Measurements from ENCODE around the gene NTRK1.

NTRK1 gene

DNA sequence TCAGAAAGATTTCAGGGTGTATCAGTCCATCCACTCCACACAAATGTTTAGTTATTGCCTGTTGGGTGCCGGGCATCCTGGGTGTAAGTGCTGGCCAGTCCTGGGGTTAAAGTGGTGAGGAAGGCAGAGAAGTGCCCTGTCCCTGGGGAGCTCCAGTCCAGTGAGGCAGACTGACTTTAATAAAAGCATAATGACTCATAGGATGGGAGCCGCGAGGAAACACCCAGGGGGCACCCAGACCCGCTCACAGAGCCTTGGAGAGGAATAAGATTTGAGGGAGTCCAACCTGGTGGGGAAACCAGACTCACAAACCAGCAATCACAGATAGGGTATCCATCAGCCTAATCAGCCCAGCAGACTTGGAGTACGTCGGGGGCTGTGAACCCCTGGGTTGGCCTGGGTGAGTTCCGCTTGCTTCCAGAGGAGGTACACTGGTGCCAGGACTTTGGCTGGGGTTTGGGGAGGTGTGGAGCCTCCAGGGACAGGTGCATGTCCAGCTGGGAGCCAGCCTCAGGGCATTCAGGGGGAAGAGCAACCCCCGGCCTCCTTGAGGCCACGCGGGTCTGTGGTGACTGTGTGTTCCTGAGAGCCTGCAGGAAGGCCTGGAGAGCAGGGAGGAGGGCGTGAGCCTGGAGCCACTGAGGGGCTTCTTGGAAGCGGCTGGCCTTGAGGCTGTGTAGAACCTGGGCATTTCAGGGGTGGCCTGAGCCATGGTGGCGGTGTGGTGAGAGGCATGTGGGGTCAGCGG lies 36.6 kb downstream of the NTRK1 start:
- DNase-seq (ENCODE audit: low read depth, low spot score) = no peak

- DNase-seq (ENCODE audit: low read depth, low spot score) = no peak
These were observed 37.5 kb downstream of the NTRK1 start for GRCh38 chr1:156898161-156898566.

DNA sequence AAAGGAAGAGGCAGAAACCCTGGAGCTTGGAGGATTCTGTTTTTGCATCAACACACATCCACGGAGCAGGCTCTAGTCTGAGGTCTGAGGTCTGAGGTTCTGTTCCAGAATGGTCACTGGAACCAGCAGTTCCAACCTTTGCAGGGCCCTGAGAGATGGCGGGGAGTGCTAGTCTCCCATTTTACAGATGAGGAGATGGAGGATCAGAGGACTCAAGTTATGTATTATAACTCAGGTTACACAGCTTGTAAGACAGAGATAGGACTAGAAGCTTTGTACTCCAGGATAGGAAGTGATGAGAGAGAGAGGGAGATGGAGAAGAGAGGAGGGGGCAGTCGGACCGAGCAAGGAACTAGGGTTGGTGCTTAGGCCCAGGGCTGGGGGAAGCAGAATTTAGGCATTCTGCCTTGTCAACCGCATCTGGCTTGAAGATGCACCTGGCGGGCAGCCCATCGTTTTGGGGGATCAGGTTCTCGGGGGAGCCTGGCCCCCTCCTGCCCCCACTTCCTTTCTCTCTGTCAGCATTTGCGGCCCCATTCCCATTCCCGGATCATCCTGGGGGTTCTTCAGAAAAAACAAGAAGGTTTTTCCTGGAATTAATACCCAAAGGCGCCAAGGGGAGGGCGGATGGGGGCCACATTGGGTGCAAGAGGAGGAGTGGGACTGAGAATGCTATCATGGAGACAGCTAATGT lies 38.5 kb downstream of the NTRK1 start:
- no peak for DNase-seq (ENCODE audit: low read depth, low spot score)

GRCh38 chr1:156899956-156900718 lies 39.5 kb downstream of the NTRK1 start:
- no peak for DNase-seq (ENCODE audit: low read depth, low spot score)

DNA sequence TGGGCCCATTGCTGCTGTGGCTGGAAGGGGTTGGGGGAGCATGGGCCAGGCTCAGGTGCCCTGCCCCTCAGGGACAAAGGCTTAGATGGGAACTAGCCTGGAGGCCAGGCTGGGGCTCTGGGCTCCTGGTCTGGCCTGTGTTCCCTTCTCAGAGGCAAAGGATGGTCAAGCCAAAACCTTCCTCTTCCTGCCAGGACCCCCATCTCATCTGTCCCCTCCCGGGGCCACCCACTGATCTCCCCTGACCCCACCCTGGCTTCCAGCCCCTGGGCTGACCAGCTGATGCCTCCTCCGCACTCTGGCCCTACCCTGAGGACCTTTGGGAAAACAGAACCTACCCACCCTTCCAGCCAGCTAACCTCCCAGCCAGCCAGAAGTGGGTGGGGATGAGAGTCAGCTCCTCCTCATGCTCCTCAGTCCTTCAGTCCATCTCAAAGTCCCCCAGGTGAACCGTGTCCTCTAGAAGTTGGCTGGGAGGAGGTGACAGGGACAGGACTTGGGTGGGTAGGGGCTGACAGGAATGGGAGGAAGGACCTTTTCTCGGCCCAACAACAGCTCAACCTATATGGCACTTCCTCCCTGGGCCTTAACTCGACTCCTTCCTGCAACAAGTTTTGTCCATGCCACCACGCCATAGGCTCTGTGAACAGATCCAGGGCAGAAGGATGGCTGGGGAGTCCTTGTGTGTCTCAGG lies 40.4 kb downstream of the NTRK1 start:
- no peak for DNase-seq (ENCODE audit: low read depth, low spot score)

DNA sequence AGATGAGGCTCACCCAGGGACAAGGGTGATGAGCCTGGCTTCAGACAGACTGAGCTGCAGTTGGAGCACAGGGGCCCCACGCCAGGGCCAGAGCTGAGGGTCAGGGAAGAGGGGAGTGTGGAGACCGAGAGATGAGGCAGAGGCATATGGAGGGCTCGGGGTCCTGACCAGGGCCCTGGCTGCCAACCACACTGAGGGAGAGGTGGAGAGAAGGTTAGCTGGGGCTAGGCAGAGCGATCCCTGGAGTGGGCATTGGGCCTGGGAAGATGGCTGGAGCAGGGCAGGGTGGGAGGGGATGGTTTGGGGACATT lies 40.9 kb downstream of the NTRK1 start:
- DNase-seq (ENCODE audit: low read depth, low spot score) = no peak

- no peak for DNase-seq (ENCODE audit: low read depth, low spot score)
These were observed 41.6 kb downstream of the NTRK1 start for GRCh38 chr1:156901966-156902915.

DNA sequence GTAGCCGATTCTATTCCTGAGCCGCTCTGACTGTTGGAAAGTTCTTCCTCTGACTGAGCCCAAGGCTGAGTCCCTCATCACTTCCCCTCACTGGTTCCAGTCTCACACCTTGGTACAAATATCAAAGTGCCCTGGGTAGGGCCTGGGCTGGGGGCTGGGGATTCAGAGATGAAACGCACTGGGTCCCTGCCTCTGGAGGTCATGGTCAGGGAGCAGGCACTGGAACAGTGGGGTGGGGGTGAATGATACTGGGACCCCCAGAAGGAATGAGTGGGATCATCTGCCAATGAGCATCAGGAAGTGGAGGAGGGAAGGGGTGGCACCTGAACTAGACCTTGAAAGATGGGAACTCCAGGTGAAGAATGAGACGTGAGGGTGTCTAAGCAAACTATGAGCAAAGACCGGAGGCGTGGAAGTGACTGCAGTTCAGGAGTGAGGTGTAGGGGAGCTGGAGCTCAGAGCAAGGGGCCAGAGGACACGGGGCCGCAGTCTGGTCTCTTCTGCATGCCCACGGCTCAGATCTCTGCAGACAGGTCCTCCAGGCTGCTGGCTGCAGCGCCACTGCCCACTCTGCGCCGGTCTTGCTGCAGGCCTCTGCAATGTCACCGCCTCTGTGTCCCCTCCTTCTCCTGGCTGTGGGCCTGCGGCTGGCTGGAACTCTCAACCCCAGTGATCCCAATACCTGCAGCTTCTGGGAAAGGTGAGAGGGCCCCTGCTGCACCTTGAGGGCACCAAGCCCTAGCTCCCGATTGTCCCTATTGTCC lies 42.8 kb downstream of the NTRK1 start:
- DNase-seq (ENCODE audit: low read depth, low spot score) = no peak

DNA sequence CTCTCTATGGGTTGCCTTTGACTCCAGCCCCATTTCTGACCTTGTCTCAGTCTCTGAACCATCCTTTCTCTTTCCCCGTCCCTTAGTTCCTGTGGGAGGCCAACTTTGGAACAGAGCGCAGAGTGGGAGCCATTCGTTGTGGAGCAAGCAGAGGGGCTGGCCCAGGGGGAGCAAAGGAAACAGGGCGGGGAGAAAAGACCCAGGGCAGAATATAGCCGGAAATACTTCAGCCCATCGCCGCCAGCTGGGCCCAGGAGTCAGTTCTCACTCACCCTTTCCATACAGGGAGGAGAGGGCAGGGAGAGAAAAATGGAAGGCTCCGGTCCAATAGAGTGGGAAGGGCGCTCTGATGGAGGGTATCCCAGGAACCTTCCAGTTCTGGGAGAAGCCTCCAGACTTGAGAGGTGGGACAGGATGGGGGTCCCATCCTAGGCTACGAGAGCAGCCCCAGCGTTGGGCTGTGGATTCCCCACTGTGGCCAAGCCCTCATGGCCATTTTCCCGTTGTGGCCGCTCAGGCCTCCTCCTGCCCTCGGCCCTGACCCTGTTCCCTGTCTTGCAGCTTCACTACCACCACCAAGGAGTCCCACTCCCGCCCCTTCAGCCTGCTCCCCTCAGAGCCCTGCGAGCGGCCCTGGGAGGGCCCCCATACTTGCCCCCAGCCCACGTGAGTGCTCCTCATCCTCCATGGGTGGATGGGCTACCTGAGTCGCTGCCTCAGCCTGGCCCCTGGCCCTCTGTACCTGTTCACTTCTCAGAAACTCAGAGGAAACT lies 43.7 kb downstream of the NTRK1 start:
- DNase-seq (ENCODE audit: low read depth, low spot score) = no peak

DNA sequence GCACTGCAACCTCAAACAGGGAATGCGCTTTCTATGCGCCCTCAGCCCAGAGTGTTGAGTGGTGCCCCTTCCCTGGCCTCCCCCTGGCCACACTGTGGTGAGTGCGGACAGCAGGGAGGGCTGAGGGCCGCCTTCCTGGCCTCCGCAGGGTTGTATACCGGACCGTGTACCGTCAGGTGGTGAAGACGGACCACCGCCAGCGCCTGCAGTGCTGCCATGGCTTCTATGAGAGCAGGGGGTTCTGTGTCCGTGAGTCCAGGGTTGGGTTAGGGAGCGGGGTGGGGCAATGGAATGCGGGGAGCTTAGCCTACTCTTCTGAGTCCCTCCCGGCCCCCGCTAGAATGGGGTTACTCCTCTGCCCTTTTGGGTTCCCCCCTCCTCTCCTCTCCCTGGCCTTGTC lies 44.5 kb downstream of the NTRK1 start:
- DNase-seq (ENCODE audit: low read depth, low spot score) = no peak

GRCh38 chr1:156905651-156906050 lies 45.0 kb downstream of the NTRK1 start:
- DNase-seq (ENCODE audit: low read depth, low spot score) = no peak

DNA sequence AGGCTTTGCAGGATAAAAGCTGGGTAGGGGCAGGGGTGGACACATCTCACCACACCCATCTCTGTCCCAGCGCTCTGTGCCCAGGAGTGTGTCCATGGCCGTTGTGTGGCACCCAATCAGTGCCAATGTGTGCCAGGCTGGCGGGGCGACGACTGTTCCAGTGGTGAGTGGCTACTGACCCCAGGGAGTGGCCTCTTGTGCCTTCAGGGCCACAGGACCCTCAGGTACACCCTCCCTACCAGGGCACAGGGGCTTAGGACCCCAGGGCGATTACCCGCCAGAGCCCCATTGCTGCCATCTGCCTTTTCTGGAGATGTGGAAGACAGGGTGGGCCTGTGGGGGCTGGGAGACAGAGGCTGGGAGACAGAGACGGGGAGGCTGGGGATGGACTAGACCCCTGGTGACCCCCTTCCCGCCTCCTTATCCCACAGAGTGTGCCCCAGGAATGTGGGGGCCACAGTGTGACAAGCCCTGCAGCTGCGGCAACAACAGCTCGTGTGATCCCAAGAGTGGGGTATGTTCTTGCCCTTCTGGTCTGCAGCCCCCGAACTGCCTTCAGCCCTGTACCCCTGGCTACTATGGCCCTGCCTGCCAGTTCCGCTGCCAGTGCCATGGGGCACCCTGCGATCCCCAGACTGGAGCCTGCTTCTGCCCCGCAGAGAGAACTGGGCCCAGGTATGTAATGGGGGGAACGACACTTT lies 45.7 kb downstream of the NTRK1 start:
- no peak for DNase-seq (ENCODE audit: low read depth, low spot score)

DNA sequence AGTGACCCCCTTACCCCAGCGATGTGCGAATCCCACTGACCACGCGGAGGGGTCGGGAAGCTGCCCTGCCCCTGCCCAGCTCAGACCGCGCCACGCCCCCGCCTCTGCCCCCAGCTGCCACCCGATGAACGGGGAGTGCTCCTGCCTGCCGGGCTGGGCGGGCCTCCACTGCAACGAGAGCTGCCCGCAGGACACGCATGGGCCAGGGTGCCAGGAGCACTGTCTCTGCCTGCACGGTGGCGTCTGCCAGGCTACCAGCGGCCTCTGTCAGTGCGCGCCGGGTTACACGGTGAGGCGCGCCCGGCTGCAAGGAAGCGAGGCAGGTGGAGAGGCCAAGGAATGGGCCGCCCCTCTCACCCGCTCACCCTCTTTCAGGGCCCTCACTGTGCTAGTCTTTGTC lies 47.9 kb downstream of the NTRK1 start:
- no peak for DNase-seq (ENCODE audit: low read depth, low spot score)

DNA sequence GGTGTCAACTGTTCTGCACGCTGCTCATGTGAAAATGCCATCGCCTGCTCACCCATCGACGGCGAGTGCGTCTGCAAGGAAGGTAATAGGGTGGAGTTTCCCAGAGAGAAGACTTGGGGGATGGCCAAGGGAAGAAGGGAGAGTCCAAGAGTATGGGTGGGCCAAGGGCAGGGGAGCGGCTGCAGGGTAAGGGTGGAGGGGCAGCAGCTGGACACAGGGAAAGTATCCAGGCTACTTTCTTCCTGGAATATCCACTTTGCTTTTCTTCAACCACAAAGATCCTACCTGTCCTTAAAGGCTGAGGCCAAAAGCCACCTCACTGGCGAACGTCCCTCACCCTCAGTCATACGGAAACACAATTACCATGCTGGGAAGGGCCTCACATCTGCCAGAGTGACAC lies 48.3 kb downstream of the NTRK1 start:
- DNase-seq (ENCODE audit: low read depth, low spot score) = no peak

- DNase-seq (ENCODE audit: low read depth, low spot score) = no peak
These were observed 49.0 kb downstream of the NTRK1 start for GRCh38 chr1:156909671-156910070.

DNA sequence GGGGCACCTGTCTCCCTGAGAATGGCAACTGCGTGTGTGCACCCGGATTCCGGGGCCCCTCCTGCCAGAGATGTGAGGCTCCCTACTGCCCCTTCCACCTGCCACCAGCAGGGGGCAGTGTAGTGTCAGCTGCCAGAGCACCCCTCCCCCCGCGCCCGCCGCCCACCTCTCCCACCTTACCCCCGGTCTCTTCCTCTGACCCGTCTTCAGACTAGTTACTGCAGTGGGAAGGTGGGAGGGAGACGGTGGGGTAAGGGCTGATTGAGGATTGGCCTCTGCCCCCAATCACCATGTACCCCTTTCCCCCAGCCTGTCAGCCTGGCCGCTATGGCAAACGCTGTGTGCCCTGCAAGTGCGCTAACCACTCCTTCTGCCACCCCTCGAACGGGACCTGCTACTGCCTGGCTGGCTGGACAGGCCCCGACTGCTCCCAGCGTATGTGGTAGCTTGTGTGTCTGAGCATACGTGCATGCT lies 49.7 kb downstream of the NTRK1 start:
- no peak for DNase-seq (ENCODE audit: low read depth, low spot score)

- no peak for DNase-seq (ENCODE audit: low read depth, low spot score)
These were observed 51.1 kb downstream of the NTRK1 start for GRCh38 chr1:156911577-156912298.

- no peak for DNase-seq (ENCODE audit: low read depth, low spot score)
These were observed 51.6 kb downstream of the NTRK1 start for GRCh38 chr1:156912310-156912709.
